Activated CD4-positive, alpha-beta T cell treated with anti-CD3 and anti-CD28 coated beads, Interleukin-2, amount 50 U/mL, for 48 hours (primary cell): ENCODE data around the gene EVX2.

Experiments used
- DNase-seq, 2 experiments: peaks; one replicate each; pipeline ENCODE4 v3.0.0-alpha.2; 2020

The EVX2 gene

GRCh38 chr2:176106581-176107539, 23.1 kb upstream of the EVX2 start, which contains the start of gene HOXD11:
Gene HOXD11, plus strand, starts transcription at chr2:176107280. Its CDS starts 76 bp downstream, at chr2:176107356.
- DNase-seq = no peak

- DNase-seq = no peak
These were observed 22.2 kb upstream of the EVX2 start for GRCh38 chr2:176105730-176106580.

- no peak for DNase-seq
These were observed 21.4 kb upstream of the EVX2 start for GRCh38 chr2:176105078-176105729.

GRCh38 chr2:176104316-176105077, 20.7 kb upstream of the EVX2 start:
- DNase-seq = no peak

GRCh38 chr2:176103742-176104315, 20.1 kb upstream of the EVX2 start:
- no peak for DNase-seq

GRCh38 chr2:176103194-176103593, 19.4 kb upstream of the EVX2 start:
- no peak for DNase-seq

- no peak for DNase-seq
These were observed 18.6 kb upstream of the EVX2 start for GRCh38 chr2:176102309-176102866.

- no peak for DNase-seq
These were observed 18.1 kb upstream of the EVX2 start for GRCh38 chr2:176101842-176102241.

- DNase-seq = no peak
These were observed 17.6 kb upstream of the EVX2 start for GRCh38 chr2:176101216-176101830.

GRCh38 chr2:176100547-176101140, 16.9 kb upstream of the EVX2 start:
- DNase-seq = no peak

- DNase-seq = peak in 1 of 2 experiments; percentile 3
These were observed 16.2 kb upstream of the EVX2 start, which contains the start of gene HOXD12 for GRCh38 chr2:176099728-176100546. Gene HOXD12, plus strand, starts transcription at chr2:176099795. Its CDS starts 7 bp downstream, at chr2:176099802.

- no peak for DNase-seq
These were observed 15.5 kb upstream of the EVX2 start for GRCh38 chr2:176099159-176099727.

- DNase-seq = no peak
These were observed 14.8 kb upstream of the EVX2 start for GRCh38 chr2:176098366-176099158.

- no peak for DNase-seq
These were observed 14.1 kb upstream of the EVX2 start for GRCh38 chr2:176097820-176098365.

GRCh38 chr2:176096986-176097819, 13.4 kb upstream of the EVX2 start:
- DNase-seq = peak; percentile 52 to 66

- DNase-seq = no peak
These were observed 12.7 kb upstream of the EVX2 start for GRCh38 chr2:176096243-176096985.
